ENCODE data around the gene ID2.

GRCh38 chr2:8642366-8643068 lies 39.3 kb upstream of the ID2 start:
- no peak for TF ChIP-seq TRIM28 (IDR thresholded peaks at IDR 0.05; ENCODE audit: borderline replicate concordance, low read length)
- TF ChIP-seq ZNF350 (tag by site-specific recombination; IDR thresholded peaks at IDR 0.05) = no peak
- no peak for TF ChIP-seq SETDB1 (IDR thresholded peaks at IDR 0.05; ENCODE audit: insufficient read length, low read length)
- TF ChIP-seq CTCF (tag by site-specific recombination; IDR thresholded peaks at IDR 0.05) = no peak
- TF ChIP-seq AEBP2 (tag by site-specific recombination; IDR thresholded peaks at IDR 0.05; ENCODE audit: borderline replicate concordance) = no peak
- no peak for TF ChIP-seq ZNF157 (tag by site-specific recombination; IDR thresholded peaks at IDR 0.05)
- TF ChIP-seq, protein P1, sequence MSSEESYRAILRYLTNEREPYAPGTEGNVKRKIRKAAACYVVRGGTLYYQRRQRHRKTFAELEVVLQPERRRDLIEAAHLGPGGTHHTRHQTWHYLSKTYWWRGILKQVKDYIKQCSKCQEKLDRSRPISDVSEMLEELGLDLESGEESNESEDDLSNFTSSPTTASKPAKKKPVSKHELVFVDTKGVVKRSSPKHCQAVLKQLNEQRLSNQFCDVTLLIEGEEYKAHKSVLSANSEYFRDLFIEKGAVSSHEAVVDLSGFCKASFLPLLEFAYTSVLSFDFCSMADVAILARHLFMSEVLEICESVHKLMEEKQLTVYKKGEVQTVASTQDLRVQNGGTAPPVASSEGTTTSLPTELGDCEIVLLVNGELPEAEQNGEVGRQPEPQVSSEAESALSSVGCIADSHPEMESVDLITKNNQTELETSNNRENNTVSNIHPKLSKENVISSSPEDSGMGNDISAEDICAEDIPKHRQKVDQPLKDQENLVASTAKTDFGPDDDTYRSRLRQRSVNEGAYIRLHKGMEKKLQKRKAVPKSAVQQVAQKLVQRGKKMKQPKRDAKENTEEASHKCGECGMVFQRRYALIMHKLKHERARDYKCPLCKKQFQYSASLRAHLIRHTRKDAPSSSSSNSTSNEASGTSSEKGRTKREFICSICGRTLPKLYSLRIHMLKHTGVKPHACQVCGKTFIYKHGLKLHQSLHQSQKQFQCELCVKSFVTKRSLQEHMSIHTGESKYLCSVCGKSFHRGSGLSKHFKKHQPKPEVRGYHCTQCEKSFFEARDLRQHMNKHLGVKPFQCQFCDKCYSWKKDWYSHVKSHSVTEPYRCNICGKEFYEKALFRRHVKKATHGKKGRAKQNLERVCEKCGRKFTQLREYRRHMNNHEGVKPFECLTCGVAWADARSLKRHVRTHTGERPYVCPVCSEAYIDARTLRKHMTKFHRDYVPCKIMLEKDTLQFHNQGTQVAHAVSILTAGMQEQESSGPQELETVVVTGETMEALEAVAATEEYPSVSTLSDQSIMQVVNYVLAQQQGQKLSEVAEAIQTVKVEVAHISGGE (tag by site-specific recombination; conservative IDR thresholded peaks at IDR 0.05; ENCODE audit: low read depth) = no peak
- TF ChIP-seq ZBTB8A (tag by site-specific recombination; IDR thresholded peaks at IDR 0.05) = no peak
- TF ChIP-seq ZNF155 (tag by site-specific recombination; IDR thresholded peaks at IDR 0.05) = no peak
- TF ChIP-seq PATZ1 (tag by site-specific recombination; IDR thresholded peaks at IDR 0.05) = no peak
- no peak for TF ChIP-seq ATF2 (tag by site-specific recombination; IDR thresholded peaks at IDR 0.05; ENCODE audit: low read depth)
- no peak for TF ChIP-seq ZBTB20 (tag by site-specific recombination; IDR thresholded peaks at IDR 0.05)
